GM18951 (cell line): Measurements from ENCODE around the gene PTCHD4.

ENCODE experiments used
- POLR2A ChIP-seq: IDR thresholded peaks from 4 replicates; pipeline ENCODE4 v1.6.1; 2011; ENCODE audit warnings: mild to moderate bottlenecking; ENCODE audit not compliant: insufficient read length, insufficient read depth; ENCODE audit errors: extremely low read depth
- in situ Hi-C: fragments of 300-500 bp; cut with MboI; formaldehyde crosslinking; loops from one replicate; pipeline ENCODE4 v1.12.0; 2022; ENCODE audit warnings: low sequenced_read_pairs, mixed read lengths, inconsistent platforms; ENCODE audit not compliant: unreplicated experiment

Gene PTCHD4

DNA sequence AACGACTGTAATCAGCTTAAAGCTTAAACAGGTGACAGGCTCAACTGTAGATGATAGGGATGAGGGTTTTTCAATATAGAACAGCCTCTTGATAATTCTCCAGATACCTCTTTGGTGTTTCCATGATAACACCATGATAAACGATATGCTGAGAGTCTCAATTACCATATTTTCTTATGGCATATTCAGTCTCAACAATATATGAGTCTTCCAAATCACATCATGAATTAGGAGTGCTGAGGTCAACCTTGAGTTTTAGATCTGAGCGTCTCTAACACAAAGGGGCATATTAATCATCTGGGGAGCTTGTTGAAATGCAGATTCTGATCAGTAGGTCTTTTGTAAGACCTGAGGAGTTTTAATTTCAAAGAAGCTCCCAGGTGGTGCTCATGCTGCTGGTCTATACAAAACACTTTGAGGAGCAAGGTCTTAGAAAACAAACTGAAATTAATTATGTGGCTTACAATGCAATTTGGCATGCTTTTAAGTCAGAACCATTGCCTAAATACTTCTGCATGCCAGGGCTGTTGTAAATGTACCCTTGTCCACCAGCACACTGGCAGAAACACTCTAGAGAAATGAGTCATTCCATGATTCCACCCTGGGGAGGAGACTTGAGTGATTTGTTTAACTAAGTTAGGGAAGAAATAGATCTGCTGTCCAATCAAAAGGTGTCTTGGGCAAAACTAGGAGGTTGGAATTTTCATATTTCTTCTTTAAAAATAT is 49.6 kb downstream of the PTCHD4 start:
- in situ Hi-C loops, result no loop called here
- no peak for TF ChIP-seq POLR2A
